HG03175 (cell line): ENCODE data around the gene HRH3.

ENCODE experiments used
- ATAC-seq: cut with Tn5 transposase; IDR thresholded peaks from one replicate; pipeline ENCODE4 v1.9.1; 2021; ENCODE audit warnings: mild to moderate bottlenecking, moderate library complexity; ENCODE audit not compliant: unreplicated experiment

The HRH3 gene

DNA sequence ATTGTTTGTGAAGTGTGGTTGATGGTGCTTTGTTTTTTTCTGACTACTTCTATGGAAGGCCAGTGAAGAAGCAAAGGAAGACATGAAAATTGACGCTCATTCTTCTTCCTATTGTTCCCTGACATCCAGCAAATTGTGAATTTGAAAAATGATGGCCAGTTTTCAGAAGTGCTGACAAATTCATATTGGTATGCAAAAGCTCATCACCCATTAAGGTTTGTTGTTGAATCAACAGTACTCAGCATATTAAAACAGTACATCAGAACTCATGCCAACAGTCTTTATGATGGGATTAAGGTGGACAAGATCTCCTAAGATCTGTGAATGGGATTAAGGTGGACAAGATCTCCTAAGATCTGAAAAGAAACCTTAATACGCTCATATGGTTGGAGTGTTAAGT, 38.3 kb downstream of the HRH3 start:
- no peak for ATAC-seq

DNA sequence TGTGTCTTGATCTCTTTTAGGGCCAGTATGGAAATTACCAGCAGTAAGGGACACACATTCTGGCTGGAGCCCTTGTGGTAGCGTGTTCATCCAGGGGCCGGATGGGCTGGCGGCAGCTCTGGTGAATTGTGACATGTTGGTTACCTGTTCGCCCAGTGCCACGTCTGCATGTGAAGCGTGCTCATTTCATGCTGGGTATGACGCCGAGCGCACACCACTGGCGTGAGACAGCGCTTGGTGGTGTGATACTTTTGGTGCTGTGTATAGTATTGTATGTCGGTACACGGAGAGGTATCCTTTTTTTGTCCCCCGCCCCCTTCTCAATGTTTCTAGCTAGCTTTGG, 40.9 kb downstream of the HRH3 start:
- ATAC-seq: no peak

DNA sequence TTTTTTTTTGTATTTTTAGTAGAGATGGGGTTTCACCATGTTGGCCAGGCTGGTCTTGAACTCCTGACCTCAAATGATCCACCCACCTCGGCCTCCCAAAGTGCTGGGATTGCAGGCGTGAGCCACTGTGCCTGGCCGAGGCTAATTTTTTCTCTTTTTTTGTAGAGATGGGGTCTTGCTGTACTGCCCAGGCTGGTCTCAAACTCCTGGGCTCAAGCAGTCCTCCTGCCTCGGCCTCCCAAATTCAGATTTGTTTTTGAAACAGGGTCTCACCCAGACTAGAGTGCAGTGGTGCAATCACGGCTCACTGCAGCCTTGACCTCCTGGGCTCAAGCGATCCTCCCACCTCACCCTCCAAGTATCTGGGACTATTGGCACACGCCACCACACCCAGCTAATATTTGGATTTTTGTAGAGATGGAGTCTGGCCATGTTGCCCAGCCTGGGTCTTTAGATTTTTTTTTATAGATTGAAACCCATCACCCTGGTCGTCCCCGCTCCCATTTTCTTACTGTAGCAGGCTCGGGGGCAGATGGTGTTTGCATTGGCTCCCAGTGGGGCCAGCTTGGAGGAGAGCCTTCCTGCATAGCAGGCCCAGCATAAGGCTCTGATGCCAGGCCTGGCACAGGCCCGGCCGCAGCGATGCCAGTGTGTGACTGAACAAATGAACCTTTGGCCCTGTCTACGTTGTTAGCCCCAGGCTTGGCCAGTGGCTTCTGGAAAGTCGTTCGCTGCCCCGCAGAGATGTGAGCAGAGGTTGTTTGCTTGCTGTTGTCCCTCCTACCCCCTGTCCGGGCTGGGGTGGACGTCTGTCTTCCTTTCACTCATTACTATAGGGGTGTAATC, 41.5 kb downstream of the HRH3 start:
- ATAC-seq: no peak

DNA sequence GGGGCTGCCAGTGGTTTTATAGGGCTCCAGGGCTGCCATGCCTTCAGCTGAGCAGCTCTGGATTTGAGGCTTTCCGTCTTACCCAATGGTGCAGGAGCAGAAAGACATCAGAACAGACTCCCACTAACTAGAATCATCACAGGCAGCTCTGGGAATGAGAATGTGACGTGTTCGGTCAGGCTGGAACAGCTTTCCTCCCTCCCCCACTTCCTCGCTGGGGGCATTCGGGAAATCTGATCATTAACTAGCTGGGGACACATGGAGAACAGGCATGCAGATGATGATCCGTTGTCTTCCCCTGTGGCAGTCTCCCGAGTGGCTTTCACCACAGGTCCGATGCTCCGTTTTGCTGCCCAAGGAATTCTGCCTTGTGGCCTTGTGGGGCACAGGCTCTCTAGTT, 42.8 kb downstream of the HRH3 start:
- ATAC-seq: no peak

DNA sequence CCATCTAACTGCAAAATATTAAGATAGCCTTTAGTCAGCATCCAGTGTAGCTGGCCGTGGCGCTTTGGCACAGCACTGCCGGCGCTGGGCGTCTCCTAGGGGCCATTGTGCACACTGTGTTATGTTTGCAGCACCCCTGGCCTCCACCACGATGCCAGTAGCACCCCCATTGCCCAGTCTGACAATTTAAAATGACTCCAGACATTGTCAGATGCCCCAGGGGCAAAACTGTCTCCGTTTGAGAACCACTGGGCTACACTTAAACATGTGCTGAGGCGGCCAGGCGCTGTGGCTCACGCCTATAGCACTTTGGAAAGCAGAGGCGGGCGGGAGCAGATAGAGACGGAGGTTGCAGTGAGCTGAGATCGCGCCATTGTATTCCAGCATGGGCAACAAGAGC, 43.2 kb downstream of the HRH3 start:
- ATAC-seq: no peak

DNA sequence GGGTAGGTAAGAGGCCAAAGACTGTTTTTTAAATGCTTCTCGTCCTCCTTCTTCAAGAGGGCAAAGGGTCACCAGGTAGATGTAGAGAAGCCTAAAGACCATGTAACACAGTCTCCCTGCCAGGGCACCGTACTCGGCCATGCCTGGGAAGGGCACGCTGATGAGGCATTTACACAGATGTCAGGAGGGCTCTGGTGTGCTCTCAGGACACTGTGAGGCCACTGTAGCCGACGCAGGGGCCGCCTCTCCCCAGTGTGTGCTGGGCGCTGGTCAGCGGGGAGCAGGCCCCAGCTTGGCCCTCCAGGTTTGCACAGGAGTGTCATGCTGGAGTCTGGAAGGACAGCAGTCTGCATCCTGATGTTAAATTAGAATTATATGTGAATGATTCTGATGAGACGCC, 44.4 kb downstream of the HRH3 start:
- ATAC-seq: no peak

DNA sequence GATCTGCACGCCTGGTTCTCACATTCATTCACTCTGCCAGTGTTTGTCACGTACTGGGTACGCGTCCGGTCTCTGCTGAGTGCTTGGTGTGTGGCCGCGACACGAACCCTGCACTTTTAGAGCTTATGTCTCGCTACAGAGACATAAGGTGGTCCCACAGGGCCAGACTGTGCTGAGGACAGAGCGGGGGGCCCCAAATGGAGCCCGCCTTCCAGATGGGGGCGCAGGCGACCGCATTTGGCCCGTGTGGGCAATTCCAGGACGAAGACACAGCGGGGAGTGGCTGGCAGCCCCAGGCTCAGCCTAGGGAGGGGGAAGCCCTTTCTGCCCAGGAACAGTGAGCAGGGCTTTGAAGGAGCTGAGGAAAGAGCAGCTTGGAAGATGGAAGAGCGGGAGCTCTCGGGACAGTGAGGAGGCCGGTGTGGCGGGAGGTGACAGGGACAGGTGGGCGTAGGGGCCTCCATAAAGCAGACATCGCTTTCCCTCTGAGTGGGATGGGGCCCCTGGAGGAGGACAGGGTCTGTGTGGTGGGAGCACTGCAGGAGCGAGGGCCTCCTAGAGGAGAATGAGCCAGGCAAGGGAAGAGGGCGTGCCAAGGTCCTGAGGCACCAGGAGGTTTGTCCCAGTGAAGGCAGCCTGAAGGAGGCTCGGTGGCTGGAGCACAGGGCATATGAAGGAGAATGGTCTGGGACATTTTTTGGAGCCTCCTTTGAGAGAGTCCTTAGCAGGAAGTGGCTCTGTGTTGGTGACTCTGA, 45.0 kb downstream of the HRH3 start:
- ATAC-seq: no peak

DNA sequence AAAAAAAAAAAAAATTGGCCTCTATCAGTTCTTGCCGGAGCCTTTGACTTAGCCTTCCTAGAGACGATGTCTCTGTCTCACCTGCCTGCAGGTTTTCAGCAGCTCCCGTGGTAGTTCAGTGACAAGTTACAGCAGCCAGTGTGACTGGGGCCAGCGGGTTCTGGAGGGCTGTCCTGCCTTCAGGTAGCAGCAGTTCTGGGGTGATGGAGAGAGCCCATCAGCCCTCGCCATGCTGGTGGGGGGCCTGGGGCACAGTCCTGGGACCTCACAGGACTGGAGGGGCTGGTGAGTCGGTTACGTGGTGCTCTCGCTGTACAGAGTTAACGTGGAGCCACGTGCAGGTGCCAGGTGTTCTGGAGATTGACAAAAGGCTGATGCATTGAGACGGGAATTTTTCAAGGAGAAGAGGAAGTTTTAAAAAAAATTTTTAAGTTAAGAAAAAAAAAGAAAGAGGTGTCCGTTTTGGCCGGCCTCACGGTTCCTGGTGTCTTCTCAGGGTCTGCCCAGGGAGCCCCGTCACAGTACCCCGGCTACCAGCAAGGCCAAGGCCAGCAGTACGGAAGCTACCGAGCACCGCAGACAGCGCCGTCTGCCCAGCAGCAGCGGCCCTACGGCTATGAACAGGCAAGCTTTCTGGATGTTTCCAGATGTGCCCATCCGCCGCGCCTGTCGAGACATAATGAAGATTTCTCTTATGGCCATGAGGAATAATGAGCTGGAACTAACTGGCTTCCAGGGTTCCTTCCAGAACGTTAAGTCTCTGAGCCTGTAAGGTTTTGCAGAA, 45.9 kb downstream of the HRH3 start:
- no peak for ATAC-seq

DNA sequence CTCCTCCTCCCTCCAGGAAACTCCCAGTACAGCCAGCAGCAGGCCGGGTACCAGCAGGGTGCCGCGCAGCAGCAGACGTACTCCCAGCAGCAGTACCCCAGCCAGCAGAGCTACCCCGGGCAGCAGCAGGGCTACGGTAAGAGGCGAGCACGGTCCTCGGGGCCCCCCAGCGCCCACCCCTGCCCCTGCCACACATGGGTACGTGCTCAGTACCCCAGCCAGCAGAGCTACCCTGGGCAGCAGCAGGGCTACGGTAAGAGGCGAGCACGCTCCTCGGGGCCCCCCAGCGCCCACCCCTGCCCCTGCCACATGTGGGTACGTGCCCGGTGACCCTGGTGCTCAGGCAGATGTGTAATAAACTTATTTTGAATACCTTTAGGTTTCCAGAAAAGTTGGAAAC, 47.4 kb downstream of the HRH3 start:
- ATAC-seq: no peak

DNA sequence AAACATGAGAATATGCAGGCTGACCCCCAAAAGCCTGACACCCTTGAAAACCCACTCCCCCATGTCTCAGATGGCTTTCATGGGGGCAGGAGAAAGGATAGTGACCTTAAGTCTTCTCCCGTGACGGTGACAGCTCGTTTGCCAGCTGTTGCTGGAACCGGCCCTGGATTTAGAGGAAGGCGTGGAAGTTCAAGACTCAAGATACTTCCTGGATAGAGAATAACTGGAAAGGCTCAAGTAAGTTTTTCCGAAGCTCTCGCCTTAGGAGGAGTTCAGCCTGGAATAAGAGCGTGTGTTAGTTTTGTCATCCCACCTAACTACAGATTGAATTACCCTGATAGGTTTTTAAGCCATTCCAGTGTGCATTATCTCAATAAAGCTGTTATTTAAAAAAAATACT, 48.8 kb downstream of the HRH3 start:
- no peak for ATAC-seq

DNA sequence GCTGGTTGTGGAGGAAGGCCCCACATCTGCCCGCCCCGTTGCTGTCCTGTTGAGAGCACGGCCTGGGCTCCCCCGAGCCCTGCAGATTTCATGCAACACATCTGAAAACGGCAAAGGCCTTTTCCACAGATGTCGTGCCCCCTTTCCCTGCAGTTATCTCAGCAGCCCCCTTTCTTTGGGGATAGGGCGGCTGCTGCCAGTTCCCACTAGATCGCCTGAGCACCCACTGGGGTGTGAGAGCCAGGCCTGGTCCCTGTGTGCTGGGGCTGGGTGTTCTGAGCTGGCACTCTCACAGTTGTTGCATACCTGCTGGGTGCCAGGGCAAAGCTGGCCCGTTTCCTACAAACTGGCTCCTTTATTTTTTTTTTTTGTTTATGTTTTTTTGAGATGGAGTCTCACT, 49.5 kb downstream of the HRH3 start:
- no peak for ATAC-seq

DNA sequence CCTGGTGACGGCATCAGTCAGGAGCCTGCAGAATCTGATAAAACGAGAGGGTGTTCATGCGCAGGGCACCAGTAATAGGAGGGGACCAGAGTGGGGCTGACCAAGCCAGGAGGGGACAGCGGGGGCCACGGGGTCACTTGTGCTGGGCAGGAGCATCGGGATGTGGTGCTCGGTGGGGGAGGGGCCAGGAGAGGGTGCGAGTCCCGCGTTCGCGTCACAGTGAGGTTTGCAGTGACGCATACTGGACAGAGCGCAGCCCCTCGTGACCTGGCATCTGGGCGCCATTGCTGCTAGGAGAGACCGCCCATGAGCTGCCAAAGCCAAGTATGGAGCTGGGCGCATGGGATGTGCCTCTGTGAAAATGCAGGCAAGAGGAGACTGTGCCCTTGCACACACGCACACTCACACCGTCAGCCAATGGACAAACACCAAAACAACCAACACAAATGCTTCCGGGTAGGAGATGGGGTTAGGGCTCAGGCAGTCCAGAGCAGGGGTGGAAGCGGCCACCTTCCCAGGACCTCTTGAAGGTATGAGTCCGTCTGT, 51.1 kb downstream of the HRH3 start:
- ATAC-seq: no peak

DNA sequence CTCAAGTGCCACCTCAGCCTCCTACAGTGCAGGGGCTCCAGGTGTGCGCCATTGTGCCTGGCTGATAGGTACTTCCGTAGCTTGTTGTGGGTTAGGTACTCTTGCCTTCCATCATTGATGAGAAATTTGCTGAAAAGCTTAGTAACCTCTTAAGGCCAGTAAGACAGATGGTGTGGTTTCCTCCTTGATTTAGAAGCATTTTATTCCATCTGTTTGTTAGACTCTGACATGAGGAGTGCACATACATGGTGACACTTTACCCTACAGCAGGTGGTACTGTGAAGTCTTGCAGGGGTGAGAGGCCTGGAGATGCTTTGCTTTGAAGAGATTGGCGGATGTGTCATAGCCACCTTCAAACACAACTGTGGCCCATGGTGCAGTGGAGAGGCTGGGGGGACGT, 52.0 kb downstream of the HRH3 start:
- ATAC-seq: no peak

DNA sequence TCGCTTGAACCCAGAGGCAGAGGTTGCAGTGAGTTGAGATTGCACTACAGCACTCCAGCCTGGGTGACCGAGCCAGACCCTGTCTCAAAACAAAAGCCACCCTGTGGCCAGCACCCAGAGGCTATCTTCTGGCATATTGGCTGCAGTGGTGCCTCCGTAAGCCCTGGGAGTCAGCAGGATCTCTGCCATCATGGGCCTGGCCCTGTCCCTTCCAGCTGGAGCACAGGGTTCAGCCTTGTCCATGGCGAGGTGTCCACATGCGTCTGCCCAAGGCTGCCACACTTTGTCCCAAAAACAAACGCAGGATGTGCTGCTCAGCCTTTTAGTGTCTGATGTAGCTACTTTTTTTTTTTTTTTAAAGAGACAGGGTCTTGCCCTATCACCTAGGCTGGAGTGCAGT, 52.6 kb downstream of the HRH3 start:
- ATAC-seq: no peak

DNA sequence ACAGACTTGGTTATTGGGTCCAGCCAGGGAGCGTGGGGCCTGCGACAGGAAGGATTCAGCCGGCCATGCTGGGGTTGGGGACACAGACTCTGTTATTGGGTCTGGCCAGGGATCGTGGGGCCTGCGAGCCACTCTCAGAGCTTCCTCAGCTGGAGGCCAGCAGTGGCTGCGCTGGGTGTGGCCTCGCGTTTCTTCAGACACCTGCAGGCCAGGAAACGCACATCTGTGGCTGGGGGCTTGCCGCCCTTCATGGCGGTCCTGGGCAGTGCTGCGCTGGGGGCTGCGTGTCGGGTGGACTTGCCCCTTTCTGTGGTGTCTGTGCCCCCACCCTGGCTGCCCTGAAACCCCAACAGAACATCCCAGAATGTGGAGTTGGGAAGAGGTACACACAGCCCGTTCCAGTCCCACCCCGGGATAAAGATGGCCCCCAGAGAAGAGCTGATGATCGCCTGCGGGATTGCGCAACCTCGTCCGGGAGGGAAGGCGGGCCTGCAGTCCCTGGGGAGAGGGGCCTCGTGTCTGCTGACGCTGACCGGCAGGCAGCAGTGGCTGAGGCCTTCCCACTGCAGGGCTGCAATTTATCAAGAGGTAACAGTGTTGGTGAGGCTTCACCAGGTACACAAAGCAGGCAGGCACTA, 54.2 kb downstream of the HRH3 start:
- ATAC-seq: no peak
